WTC11 (cell line): ENCODE data around the gene HMX2.

Source experiments
- EMX1 ChIP-seq: fragments of 250-450 bp; sonication (Bioruptor Pico); IDR thresholded peaks from 2 replicates; pipeline ENCODE4 v1.8.0; 2021; ENCODE audit warnings: mild to moderate bottlenecking
- MYBL2 ChIP-seq: sonication (generic); formaldehyde crosslinking; IDR thresholded peaks from 2 replicates; pipeline ENCODE4 v1.8.1; 2023; ENCODE audit warnings: mild to moderate bottlenecking, moderate library complexity, missing genetic modification reagents
- TCF7 ChIP-seq: sonication (generic); formaldehyde crosslinking; IDR thresholded peaks from 2 replicates; pipeline ENCODE4 v1.8.0; 2022; ENCODE audit warnings: mild to moderate bottlenecking, low read depth, missing genetic modification reagents, moderate library complexity
- TF ChIP-seq, protein P1 (sequence below): fragments of 200-600 bp; IDR thresholded peaks from 2 replicates; pipeline ENCODE4 v1.8.0; 2022; ENCODE audit warnings: antibody characterized with exemption
- TF ChIP-seq, protein P2 (sequence below): fragments of 250-450 bp; sonication (Bioruptor Pico); IDR thresholded peaks from 2 replicates; pipeline ENCODE4 v1.9.0; 2021; ENCODE audit warnings: moderate library complexity, mild to moderate bottlenecking, inconsistent platforms, borderline replicate concordance

DNA sequence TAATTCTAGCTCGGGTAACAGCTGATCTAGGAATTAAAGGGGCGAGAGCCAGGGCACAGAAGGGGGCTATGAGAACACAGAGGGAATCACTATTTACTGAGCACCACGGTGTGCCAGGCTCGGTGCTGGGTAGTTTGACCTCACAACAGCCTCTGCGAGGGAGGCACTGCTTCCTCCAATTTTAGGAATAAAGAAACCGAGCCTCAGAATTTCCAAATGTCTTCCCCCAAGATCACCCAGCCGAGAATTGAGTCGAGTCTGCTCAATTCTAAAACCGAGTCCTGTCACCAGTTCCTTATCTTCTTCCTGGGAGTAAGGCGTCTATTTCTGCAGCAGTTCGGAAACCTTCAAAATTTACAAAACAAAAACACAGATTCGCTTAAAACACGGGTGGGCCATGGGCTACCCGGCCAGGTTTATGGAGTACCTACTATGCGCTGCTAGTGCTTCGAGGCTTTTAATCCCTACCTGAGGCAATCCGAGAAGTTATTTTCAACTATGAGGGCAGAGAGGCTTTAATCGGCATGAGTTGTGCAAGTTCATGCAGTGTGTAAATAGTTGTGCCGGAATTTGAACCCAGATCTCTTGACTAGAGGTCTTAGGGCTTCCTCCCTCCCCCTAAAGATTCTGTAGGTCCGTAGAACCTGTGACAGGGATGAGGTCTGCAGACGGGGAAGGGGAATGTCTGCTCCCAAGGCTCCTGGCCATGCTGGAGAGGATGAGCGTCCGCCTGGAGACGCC is 872 bp upstream of the HMX2 start:
- TF ChIP-seq EMX1 = no peak
- TF ChIP-seq, protein P1, sequence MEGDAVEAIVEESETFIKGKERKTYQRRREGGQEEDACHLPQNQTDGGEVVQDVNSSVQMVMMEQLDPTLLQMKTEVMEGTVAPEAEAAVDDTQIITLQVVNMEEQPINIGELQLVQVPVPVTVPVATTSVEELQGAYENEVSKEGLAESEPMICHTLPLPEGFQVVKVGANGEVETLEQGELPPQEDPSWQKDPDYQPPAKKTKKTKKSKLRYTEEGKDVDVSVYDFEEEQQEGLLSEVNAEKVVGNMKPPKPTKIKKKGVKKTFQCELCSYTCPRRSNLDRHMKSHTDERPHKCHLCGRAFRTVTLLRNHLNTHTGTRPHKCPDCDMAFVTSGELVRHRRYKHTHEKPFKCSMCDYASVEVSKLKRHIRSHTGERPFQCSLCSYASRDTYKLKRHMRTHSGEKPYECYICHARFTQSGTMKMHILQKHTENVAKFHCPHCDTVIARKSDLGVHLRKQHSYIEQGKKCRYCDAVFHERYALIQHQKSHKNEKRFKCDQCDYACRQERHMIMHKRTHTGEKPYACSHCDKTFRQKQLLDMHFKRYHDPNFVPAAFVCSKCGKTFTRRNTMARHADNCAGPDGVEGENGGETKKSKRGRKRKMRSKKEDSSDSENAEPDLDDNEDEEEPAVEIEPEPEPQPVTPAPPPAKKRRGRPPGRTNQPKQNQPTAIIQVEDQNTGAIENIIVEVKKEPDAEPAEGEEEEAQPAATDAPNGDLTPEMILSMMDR = no peak
- no peak for TF ChIP-seq TCF7 (CRISPR knock-in tag)
- TF ChIP-seq MYBL2 (CRISPR knock-in tag) = no peak
- TF ChIP-seq, protein P2, sequence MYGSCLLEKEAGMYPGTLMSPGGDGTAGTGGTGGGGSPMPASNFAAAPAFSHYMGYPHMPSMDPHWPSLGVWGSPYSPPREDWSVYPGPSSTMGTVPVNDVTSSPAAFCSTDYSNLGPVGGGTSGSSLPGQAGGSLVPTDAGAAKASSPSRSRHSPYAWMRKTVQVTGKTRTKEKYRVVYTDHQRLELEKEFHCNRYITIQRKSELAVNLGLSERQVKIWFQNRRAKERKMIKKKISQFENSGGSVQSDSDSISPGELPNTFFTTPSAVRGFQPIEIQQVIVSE (CRISPR knock-in tag) = no peak
